HCT116 (cell line): ENCODE data around the gene DGKK. TPM values are rescaled to one million over a fixed set of nuclear protein-coding genes. Genes with fewer than 3 reads are reported as not detected.
A peak's percentile ranks its signal among the peaks of the same experiment; 100 is the strongest.

Experiments
- ATAC-seq: fragments of 200-7000 bp; cut with Tn5 transposase; 2 replicates; pipeline ENCODE4 v1.9.1; 2020; ENCODE audit warnings: mild to moderate bottlenecking, moderate library complexity
- Bru-seq: library from RNA; stranded (reverse); fragments of 400-500 nt; gene quantifications from one replicate; lab custom pipeline; 2021; lab: Mats Ljungman, UMichigan
- BruChase-seq, 2 experiments: library from RNA; stranded (reverse); fragments of 400-500 nt; gene quantifications; one replicate each; lab custom pipeline; 2021; lab: Mats Ljungman, UMichigan
- BruUV-seq: library from RNA; stranded (reverse); fragments of 400-500 nt; replicated peaks from 2 replicates; lab custom pipeline; 2021; lab: Mats Ljungman, UMichigan
- CTCF ChIA-PET: fragments of 300-600 bp; sonication (Branson Sonifier 250); formaldehyde crosslinking; loops from one replicate; lab custom pipeline; 2021; ENCODE audit warnings: antibody characterized with exemption; lab: Charles Lee
- POLR2A ChIA-PET: fragments of 300-600, 350-600 bp; sonication (Branson Sonifier 250); formaldehyde crosslinking; loops from one replicate; lab custom pipeline; 2021; ENCODE audit warnings: antibody characterized with exemption; lab: Charles Lee
- RAD21 ChIA-PET, 2 experiments: fragments of 300-600 bp; sonication (Branson Sonifier 250); formaldehyde crosslinking; loops; one replicate each; lab custom pipeline; 2023; ENCODE audit warnings: low total read pairs in 2 of 2; ENCODE audit not compliant: uncharacterized antibody in 2 of 2, unreplicated experiment in 2 of 2, low non-redundant PET in 1 of 2; lab: Charles Lee
- DNase-seq: peaks from one replicate; pipeline ENCODE4 v3.0.0-alpha.2; 2010; ENCODE audit warnings: low read depth, low spot score
- H2AFZ ChIP-seq: fragments of 200-600 bp; shearing (Covaris generic), sonication (generic); 2 replicates; pipeline ENCODE4 v1.6.1; 2017; ENCODE audit warnings: low read depth, mixed run types, mixed read lengths, antibody characterized with exemption, low read length; ENCODE audit not compliant: poor library complexity, severe bottlenecking
- H3K27ac ChIP-seq: 2 replicates; pipeline ENCODE4 v1.5.1; 2012; ENCODE audit warnings: low read depth, low read length
- H3K27me3 ChIP-seq: fragments of 200-600 bp; sonication (generic); 2 replicates; pipeline ENCODE4 v1.6.1; 2016; ENCODE audit warnings: mixed run types, low read length, mixed read lengths; ENCODE audit not compliant: insufficient read depth
- H3K36me3 ChIP-seq, 2 experiments: fragments of 200-500 bp in 1 of 2; fragments of 200-600 bp in 1 of 2; sonication (Bioruptor generic) in 1 of 2; sonication (generic) in 1 of 2; 2 replicates each; pipeline versions ENCODE4 v1.5.1 to v1.6.1; 2014 to 2016; ENCODE audit warnings: low read length in 2 of 2, inconsistent platforms in 1 of 2, mixed read lengths in 1 of 2, mixed run types in 1 of 2; ENCODE audit not compliant: insufficient read depth in 2 of 2, control insufficient read depth in 1 of 2
- H3K4me1 ChIP-seq, 2 experiments: fragments of 200-600 bp in 1 of 2; sonication (generic) in 1 of 2; 2 replicates each; pipeline versions ENCODE4 v1.5.1 to v1.6.1; 2012 to 2017; ENCODE audit warnings: low read length in 2 of 2, inconsistent platforms in 1 of 2, mild to moderate bottlenecking in 1 of 2, mixed read lengths in 1 of 2, mixed run types in 1 of 2, moderate library complexity in 1 of 2; ENCODE audit not compliant: insufficient read depth in 2 of 2, control insufficient read depth in 1 of 2
- H3K4me2 ChIP-seq: fragments of 200-600 bp; sonication (generic); 2 replicates; pipeline ENCODE4 v1.6.1; 2017; ENCODE audit warnings: mixed run types, low read length, mixed read lengths
- H3K4me3 ChIP-seq, 2 experiments: fragments of 200-600 bp in 1 of 2; sonication (generic) in 1 of 2; replicated peaks in 1 of 2; 2 replicates each; pipeline ENCODE4 v1.5.1; 2011 to 2016; ENCODE audit warnings: low read length in 2 of 2, control low read depth in 1 of 2, low read depth in 1 of 2, mild to moderate bottlenecking in 1 of 2, mixed read lengths in 1 of 2, mixed run types in 1 of 2
- H3K79me2 ChIP-seq: fragments of 200-600 bp; sonication (generic); 2 replicates; pipeline ENCODE4 v1.6.1; 2017; ENCODE audit warnings: mild to moderate bottlenecking, mixed run types, low read length, moderate library complexity, mixed read lengths; ENCODE audit not compliant: insufficient read depth
- H3K9ac ChIP-seq: fragments of 200-600 bp; sonication (generic); 2 replicates; pipeline ENCODE4 v1.6.1; 2016; ENCODE audit warnings: low read length, mixed read lengths
- H3K9me2 ChIP-seq: fragments of 200-600 bp; sonication (generic), shearing (Covaris generic); 2 replicates; pipeline ENCODE4 v1.6.1; 2017; ENCODE audit warnings: mixed run types, mild to moderate bottlenecking, moderate library complexity; ENCODE audit not compliant: insufficient read depth
- H3K9me3 ChIP-seq, 2 experiments: fragments of 200-500 bp in 1 of 2; fragments of 200-600 bp in 1 of 2; sonication (Bioruptor generic) in 1 of 2; sonication (generic) in 1 of 2; 2 replicates each; pipeline ENCODE4 v1.6.1; 2014 to 2017; ENCODE audit warnings: low read length in 2 of 2, mixed read lengths in 2 of 2, inconsistent platforms in 1 of 2, low read depth in 1 of 2, mild to moderate bottlenecking in 1 of 2, mixed run types in 1 of 2, moderate library complexity in 1 of 2; ENCODE audit not compliant: control insufficient read depth in 1 of 2, insufficient read depth in 1 of 2
- H4K20me1 ChIP-seq: fragments of 200-600 bp; sonication (generic), shearing (Covaris generic); 2 replicates; pipeline ENCODE4 v1.6.1; 2017; ENCODE audit warnings: mixed run types, mild to moderate bottlenecking, moderate library complexity; ENCODE audit not compliant: insufficient read depth
- CBX3 ChIP-seq: IDR thresholded peaks from 2 replicates; pipeline ENCODE4 v1.6.1; 2012; ENCODE audit warnings: low read depth
- CEBPB ChIP-seq: IDR thresholded peaks from 2 replicates; pipeline ENCODE4 v1.6.1; 2012; ENCODE audit warnings: low read depth
- EGR1 ChIP-seq: IDR thresholded peaks from 2 replicates; pipeline ENCODE4 v1.6.1; 2012; ENCODE audit warnings: low read depth
- ELF1 ChIP-seq: IDR thresholded peaks from 2 replicates; pipeline ENCODE4 v1.6.1; 2012; ENCODE audit warnings: low read depth, borderline replicate concordance
- EZH2phosphoT487 ChIP-seq: fragments of 200-600 bp; IDR thresholded peaks from 2 replicates; pipeline ENCODE4 v1.6.1; 2018; ENCODE audit warnings: antibody characterized with exemption, borderline replicate concordance
- JUND ChIP-seq: IDR thresholded peaks from 2 replicates; pipeline ENCODE4 v1.6.1; 2012
- POLR2AphosphoS5 ChIP-seq: IDR thresholded peaks from 2 replicates; pipeline ENCODE4 v1.6.1; 2011; ENCODE audit warnings: mild to moderate bottlenecking, low read depth, low read length, moderate library complexity
- RAD21 ChIP-seq: IDR thresholded peaks from 2 replicates; pipeline ENCODE4 v1.6.1; 2012; ENCODE audit warnings: low read depth, mild to moderate bottlenecking
- SIN3A ChIP-seq: IDR thresholded peaks from 2 replicates; pipeline ENCODE4 v1.6.1; 2012; ENCODE audit warnings: low read depth
- SP1 ChIP-seq: IDR thresholded peaks from 2 replicates; pipeline ENCODE4 v1.6.1; 2012; ENCODE audit warnings: low read depth
- TCF7L2 ChIP-seq: IDR thresholded peaks from 2 replicates; pipeline ENCODE4 v1.7.0; 2011; ENCODE audit warnings: borderline replicate concordance, inconsistent platforms; ENCODE audit not compliant: insufficient read depth, insufficient read length; ENCODE audit errors: extremely low read depth
- YY1 ChIP-seq: IDR thresholded peaks from 2 replicates; pipeline ENCODE4 v1.6.1; 2011; ENCODE audit warnings: low read length, low read depth, moderate library complexity, mild to moderate bottlenecking; ENCODE audit not compliant: insufficient replicate concordance; ENCODE audit errors: extremely low read depth
- ZNF274 ChIP-seq: fragments of 200-500 bp; sonication (Bioruptor generic); IDR thresholded peaks from 2 replicates; pipeline ENCODE4 v1.6.1; 2014; ENCODE audit warnings: mild to moderate bottlenecking, low read depth, low read length, inconsistent platforms
- intact Hi-C: fragments of 100-400 bp; cut with micrococcal nuclease; formaldehyde crosslinking; loops from 2 replicates; pipeline ENCODE4 v1.10.0; 2022
- long read RNA-seq: library from polyadenylated mRNA; unstranded; transcript quantifications from one replicate; pipeline ENCODE4 v2.0.0, GENCODE V29; 2021; ENCODE audit not compliant: unreplicated experiment
- polyA plus RNA-seq: library from polyadenylated mRNA; unstranded; fragments of >200 nt; gene quantifications from 2 replicates; pipeline ENCODE4 v1.2.1, GENCODE V29; 2012; ENCODE audit warnings: missing spikeins
- total RNA-seq: library from RNA; stranded (reverse); gene quantifications from one replicate; pipeline ENCODE4 v1.2.1, GENCODE V29; 2021; ENCODE audit not compliant: unreplicated experiment
- TF ChIP-seq, protein P1 (sequence below): IDR thresholded peaks from 2 replicates; pipeline ENCODE4 v1.6.1; 2011; ENCODE audit warnings: mild to moderate bottlenecking, low read length, moderate library complexity; ENCODE audit not compliant: insufficient replicate concordance; ENCODE audit errors: extremely low read depth

Gene DGKK, protein sequence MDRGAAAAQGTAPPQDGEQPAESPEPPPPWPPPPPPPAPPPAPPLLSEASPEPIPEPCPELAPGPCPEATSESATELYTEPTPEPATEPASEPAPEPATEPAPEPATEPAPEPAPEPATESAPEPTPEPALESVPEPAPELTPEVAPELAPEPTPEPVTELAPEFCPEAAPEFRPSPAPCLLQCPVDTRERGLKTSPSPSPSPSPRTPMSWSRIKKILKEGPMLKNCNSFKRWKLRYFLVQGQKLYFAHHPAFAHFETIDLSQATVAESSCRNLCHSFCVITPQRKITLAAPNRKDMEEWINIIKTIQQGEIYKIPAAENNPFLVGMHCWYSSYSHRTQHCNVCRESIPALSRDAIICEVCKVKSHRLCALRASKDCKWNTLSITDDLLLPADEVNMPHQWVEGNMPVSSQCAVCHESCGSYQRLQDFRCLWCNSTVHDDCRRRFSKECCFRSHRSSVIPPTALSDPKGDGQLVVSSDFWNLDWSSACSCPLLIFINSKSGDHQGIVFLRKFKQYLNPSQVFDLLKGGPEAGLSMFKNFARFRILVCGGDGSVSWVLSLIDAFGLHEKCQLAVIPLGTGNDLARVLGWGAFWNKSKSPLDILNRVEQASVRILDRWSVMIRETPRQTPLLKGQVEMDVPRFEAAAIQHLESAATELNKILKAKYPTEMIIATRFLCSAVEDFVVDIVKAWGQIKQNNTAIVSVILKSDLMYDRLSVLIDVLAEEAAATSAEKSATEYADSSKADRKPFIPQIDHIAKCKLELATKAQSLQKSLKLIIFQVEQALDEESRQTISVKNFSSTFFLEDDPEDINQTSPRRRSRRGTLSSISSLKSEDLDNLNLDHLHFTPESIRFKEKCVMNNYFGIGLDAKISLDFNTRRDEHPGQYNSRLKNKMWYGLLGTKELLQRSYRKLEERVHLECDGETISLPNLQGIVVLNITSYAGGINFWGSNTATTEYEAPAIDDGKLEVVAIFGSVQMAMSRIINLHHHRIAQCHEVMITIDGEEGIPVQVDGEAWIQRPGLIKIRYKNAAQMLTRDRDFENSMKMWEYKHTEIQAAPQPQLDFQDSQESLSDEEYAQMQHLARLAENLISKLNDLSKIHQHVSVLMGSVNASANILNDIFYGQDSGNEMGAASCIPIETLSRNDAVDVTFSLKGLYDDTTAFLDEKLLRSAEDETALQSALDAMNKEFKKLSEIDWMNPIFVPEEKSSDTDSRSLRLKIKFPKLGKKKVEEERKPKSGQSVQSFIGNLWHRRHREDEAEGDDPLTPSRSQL
- not detected for total RNA-seq
- polyA plus RNA-seq: not detected in 2 replicates
- Bru-seq, nascent RNA: not detected
- BruChase-seq, experiment 1, labeled RNA remaining after a 6-hour chase: percentile 1 among the genes with signal in this experiment
- BruChase-seq, experiment 2, labeled RNA remaining after a 2-hour chase: not detected
- long read RNA-seq: 0 reads

DNA sequence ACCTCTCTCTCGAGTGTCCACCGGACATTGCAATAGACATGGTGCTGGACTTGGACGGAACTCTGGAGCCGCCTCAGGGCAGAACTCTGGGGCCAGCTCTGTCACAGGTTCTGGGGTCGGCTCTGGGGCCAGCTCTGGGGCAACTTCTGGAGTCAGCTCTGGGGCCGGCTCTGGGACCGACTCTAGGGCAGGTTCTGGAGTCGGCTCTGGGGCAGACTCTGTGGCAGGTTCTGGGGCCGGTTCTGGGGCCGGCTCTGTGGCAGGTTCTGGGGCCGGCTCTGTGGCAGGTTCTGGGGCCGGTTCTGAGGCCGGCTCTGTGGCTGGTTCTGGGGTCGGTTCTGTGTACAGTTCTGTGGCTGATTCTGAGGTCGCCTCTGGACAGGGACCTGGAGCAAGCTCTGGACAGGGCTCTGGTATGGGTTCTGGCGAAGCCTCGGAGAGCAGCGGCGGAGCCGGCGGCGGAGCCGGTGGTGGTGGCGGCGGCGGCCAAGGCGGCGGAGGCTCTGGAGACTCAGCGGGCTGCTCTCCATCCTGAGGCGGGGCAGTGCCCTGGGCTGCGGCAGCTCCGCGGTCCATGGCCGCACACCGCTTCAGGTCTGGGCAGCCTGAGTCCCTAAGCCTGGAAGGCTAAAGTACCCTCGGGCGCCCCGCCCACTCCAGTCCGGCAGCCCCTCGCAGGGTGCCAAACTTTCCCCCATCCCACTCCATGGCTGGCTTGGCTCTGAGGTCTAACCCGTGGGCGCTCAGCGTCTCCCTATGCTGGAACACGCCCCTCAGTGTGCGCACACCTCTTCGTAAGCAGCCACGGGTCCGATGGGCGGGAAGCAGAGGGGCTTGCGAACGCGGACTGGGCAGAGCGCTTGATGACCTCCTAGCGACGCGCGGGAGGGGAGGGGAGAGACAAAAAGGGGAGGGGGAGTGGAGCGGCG, at the start of gene DGKK:
TSS of gene DGKK (minus strand) at position 723 of the 929 bp plus-strand sequence. CDS start at position 576, 147 bp downstream.
- H3K9ac ChIP-seq: no peak within 1 kb of the TSS
- H3K36me3 ChIP-seq: no peaks in the 10 kb centered on the region
- H3K4me2 ChIP-seq: no peak within 1 kb of the TSS
- intact Hi-C loops: loop anchor here (10.0 kb wide), 1 partner anchor 56 kb away; no protein-coding TSS in a partner anchor
- H3K9me2 ChIP-seq: no peaks in the 10 kb centered on the region
- peaks cover 12% of the 10 kb centered on the region; the same call in 1 of the 2 replicates for H3K27me3 ChIP-seq
- CTCF ChIA-PET: no interaction called here
- no peak within 1 kb of the TSS for H3K4me3 ChIP-seq
- TF ChIP-seq CBX3: no peak
- no peak for TF ChIP-seq CEBPB
- no peak for TF ChIP-seq ZNF274
- TF ChIP-seq YY1: no peak
- no peak for TF ChIP-seq SP1
- TF ChIP-seq POLR2AphosphoS5: no peak
- TF ChIP-seq JUND: no peak
- TF ChIP-seq ELF1: no peak
- TF ChIP-seq, protein P1, sequence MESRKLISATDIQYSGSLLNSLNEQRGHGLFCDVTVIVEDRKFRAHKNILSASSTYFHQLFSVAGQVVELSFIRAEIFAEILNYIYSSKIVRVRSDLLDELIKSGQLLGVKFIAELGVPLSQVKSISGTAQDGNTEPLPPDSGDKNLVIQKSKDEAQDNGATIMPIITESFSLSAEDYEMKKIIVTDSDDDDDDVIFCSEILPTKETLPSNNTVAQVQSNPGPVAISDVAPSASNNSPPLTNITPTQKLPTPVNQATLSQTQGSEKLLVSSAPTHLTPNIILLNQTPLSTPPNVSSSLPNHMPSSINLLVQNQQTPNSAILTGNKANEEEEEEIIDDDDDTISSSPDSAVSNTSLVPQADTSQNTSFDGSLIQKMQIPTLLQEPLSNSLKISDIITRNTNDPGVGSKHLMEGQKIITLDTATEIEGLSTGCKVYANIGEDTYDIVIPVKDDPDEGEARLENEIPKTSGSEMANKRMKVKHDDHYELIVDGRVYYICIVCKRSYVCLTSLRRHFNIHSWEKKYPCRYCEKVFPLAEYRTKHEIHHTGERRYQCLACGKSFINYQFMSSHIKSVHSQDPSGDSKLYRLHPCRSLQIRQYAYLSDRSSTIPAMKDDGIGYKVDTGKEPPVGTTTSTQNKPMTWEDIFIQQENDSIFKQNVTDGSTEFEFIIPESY: no peak
- no peak for TF ChIP-seq RAD21
- no peak for TF ChIP-seq TCF7L2
- TF ChIP-seq EZH2phosphoT487: no peak
- no peak for TF ChIP-seq SIN3A
- TF ChIP-seq EGR1: no peak
- TF ChIP-seq, all 23 proteins: peak for 0
- BruUV-seq: no TSS peak
- RAD21 ChIA-PET: no interaction called here
- Histone ChIP-seq H3K9me3 (no peaks in the 10 kb centered on the region), H3K27ac (no peak within 1 kb of the TSS), H4K20me1 (no peaks in the 10 kb centered on the region), H2AFZ (no peak within 1 kb of the TSS), H3K79me2 (no peaks in the 10 kb centered on the region), H3K4me1 (no peaks in the 10 kb centered on the region)
- POLR2A ChIA-PET: no interaction called here
- no peak for DNase-seq
- no peak for ATAC-seq
